Testis (tissue), 3 donors: ENCODE data around the gene ACOX1. TPM values are rescaled to one million over a fixed set of nuclear protein-coding genes. Genes with fewer than 3 reads are reported as not detected.

Source experiments
- DNase-seq: peaks from one replicate; pipeline ENCODE4 v3.0.0-alpha.2; 2019
- H3K27ac ChIP-seq, 2 donors: fragments of 200-600 bp; sonication (generic); one replicate each; pipeline ENCODE4 v1.5.1; 2019
- H3K27me3 ChIP-seq: fragments of 200-600 bp; sonication (generic); one replicate; pipeline ENCODE4 v1.5.1; 2019
- H3K36me3 ChIP-seq: fragments of 200-600 bp; sonication (generic); one replicate; pipeline ENCODE4 v1.5.1; 2017; ENCODE audit warnings: low read depth; ENCODE audit errors: missing control alignments
- H3K4me1 ChIP-seq: fragments of 200-600 bp; sonication (generic); one replicate; pipeline ENCODE4 v1.5.1; 2019
- H3K4me3 ChIP-seq, 2 donors: fragments of 200-600 bp; sonication (generic); one replicate each; pipeline ENCODE4 v1.5.1; 2017 to 2019
- H3K9me3 ChIP-seq: fragments of 200-600 bp; sonication (generic); one replicate; pipeline ENCODE4 v1.5.1; 2017
- CTCF ChIP-seq, 3 experiments: fragments of 450-650 bp in 2 of 3; fragments of 200-600 bp in 1 of 3; sonication (generic) in 1 of 3; IDR thresholded peaks; one replicate each; pipeline ENCODE4 v1.5.1; 2016 to 2019; ENCODE audit warnings: antibody characterized with exemption in 3 of 3, mild to moderate bottlenecking in 2 of 3, moderate library complexity in 1 of 3
- POLR2A ChIP-seq: fragments of 450-650 bp; IDR thresholded peaks from one replicate; pipeline ENCODE4 v1.6.1; 2017; ENCODE audit warnings: antibody characterized with exemption, mild to moderate bottlenecking, moderate library complexity
- WGBS, 2 donors: methylation state at CpG; one replicate each; pipeline ENCODE4 v1.1.5; 2018; 5-methylcytosine and 5-hydroxymethylcytosine counted together
- intact Hi-C: fragments of 100-400 bp; cut with DNase I; formaldehyde crosslinking; loops from one replicate; pipeline ENCODE4 v1.15.1; 2023; ENCODE audit warnings: low total_unique reads
- polyA plus RNA-seq: library from polyadenylated mRNA; stranded (reverse); fragments of 350-450 nt; fragmentation: Illumina TruSeq; extraction: RNeasy Lipid Tissue Mini Kit (QIAGEN cat#74804); gene quantifications from one replicate; pipeline ENCODE4 v1.2.3, GENCODE V29; 2014; ENCODE audit warnings: low read depth, low replicate concordance; ENCODE audit not compliant: insufficient read depth
- total RNA-seq, 2 donors: library from RNA; depleted of rRNA; stranded (reverse); fragments of >200 nt; gene quantifications; one replicate each; pipeline ENCODE4 v1.2.3, GENCODE V29; 2016

Gene ACOX1
- total and polyA plus RNA-seq, 3 donors from 2014 or later: 24.1 to 77.7 (median 64.1) TPM

GRCh38 chr17:76024353-76024752 is 45.4 kb upstream of the ACOX1 start:
- TF ChIP-seq POLR2A (no peak), CTCF (IDR thresholded peaks at IDR 0.05) (no peak)
- Histone ChIP-seq H3K9me3 (no peaks in the 10 kb centered on the region), H3K36me3 (no peaks in the 10 kb centered on the region), H3K4me1 (peaks cover 2% of the 10 kb centered on the region), H3K27me3 (no peaks in the 10 kb centered on the region), H3K27ac (no peak overlapping the region), H3K4me3 (no peak overlapping the region)
- intact Hi-C loops: no loop called here
- WGBS, 2 donors: 90 to 98% methylated on average over 5 to 9 of the region's 9 CpGs
- DNase-seq: no peak

- Histone ChIP-seq H3K9me3 (no peaks in the 10 kb centered on the region), H3K27me3 (no peaks in the 10 kb centered on the region), H3K36me3 (no peaks in the 10 kb centered on the region), H3K4me1 (no peaks in the 10 kb centered on the region), H3K27ac (no peak overlapping the region), H3K4me3 (no peak overlapping the region)
- no peak for DNase-seq
- intact Hi-C loops: no loop called here
- WGBS, 2 donors: 96 to 97% methylated on average over 6 to 9 of the region's 9 CpGs
- TF ChIP-seq POLR2A (no peak), CTCF (IDR thresholded peaks at IDR 0.05) (no peak)
Observed at GRCh38 chr17:76023900-76024237, 44.9 kb upstream of the ACOX1 start.

GRCh38 chr17:76022973-76023899 is 44.3 kb upstream of the ACOX1 start:
- Histone ChIP-seq H3K4me1 (no peaks in the 10 kb centered on the region), H3K9me3 (no peaks in the 10 kb centered on the region), H3K4me3 (no peak overlapping the region), H3K36me3 (no peaks in the 10 kb centered on the region), H3K27me3 (no peaks in the 10 kb centered on the region), H3K27ac (no peak overlapping the region)
- TF ChIP-seq POLR2A: no peak
- no peak for TF ChIP-seq CTCF (IDR thresholded peaks at IDR 0.05)
- WGBS, 2 donors: 87 to 90% methylated on average over 15 to 26 of the region's 28 CpGs
- intact Hi-C loops: no loop called here
- no peak for DNase-seq

- H3K27me3 ChIP-seq: no peaks in the 10 kb centered on the region
- H3K4me3 ChIP-seq: peak overlapping the region in 1 of 2 donors; percentile 27
- DNase-seq: no peak
- intact Hi-C loops: no loop called here
- H3K36me3 ChIP-seq: no peaks in the 10 kb centered on the region
- H3K27ac ChIP-seq: no peak overlapping the region
- no peaks in the 10 kb centered on the region for H3K4me1 ChIP-seq
- H3K9me3 ChIP-seq: no peaks in the 10 kb centered on the region
- TF ChIP-seq CTCF (IDR thresholded peaks at IDR 0.05) (no peak), POLR2A (no peak)
- WGBS, 2 donors: 30 to 66% methylated on average over 16 to 17 of the region's 24 CpGs
Observed at GRCh38 chr17:76022285-76022684, 43.3 kb upstream of the ACOX1 start.
